Thoracic aorta (tissue), 2 donors: ENCODE results near the gene ZNF275. TPM values are rescaled to one million over a fixed set of nuclear protein-coding genes. Genes with fewer than 3 reads are reported as not detected.

Experiments
- ATAC-seq: fragments of 150-250 bp; one replicate; pipeline ENCODE4 v1.8.0; 2017; ENCODE audit warnings: low read depth; ENCODE audit not compliant: insufficient number of reproducible peaks, low FRiP score
- DNase-seq: peaks from one replicate; pipeline ENCODE4 v3.0.0-alpha.2; 2020; ENCODE audit warnings: low spot score
- H3K27ac ChIP-seq, 2 donors: fragments of 200-600 bp; sonication (generic); 1 replicate in 1 of 2; 2 replicates in 1 of 2; pipeline ENCODE4 v1.5.1; 2016; ENCODE audit warnings: mild to moderate bottlenecking in 2 of 2, moderate library complexity in 2 of 2
- H3K27me3 ChIP-seq: fragments of 200-600 bp; sonication (generic); replicated peaks from 2 replicates; pipeline ENCODE4 v1.6.0; 2016; ENCODE audit warnings: mild to moderate bottlenecking; ENCODE audit not compliant: insufficient read depth
- H3K36me3 ChIP-seq: fragments of 200-600 bp; sonication (generic); one replicate; pipeline ENCODE4 v1.5.1; 2016
- H3K4me1 ChIP-seq, 2 donors: fragments of 200-600 bp; sonication (generic); 1 replicate in 1 of 2; 2 replicates in 1 of 2; pipeline versions ENCODE4 v1.5.1 to v1.6.0; 2016; ENCODE audit warnings: low read depth in 2 of 2, mild to moderate bottlenecking in 1 of 2; ENCODE audit not compliant: control insufficient read depth in 1 of 2
- H3K4me3 ChIP-seq: fragments of 200-600 bp; sonication (generic); 2 replicates; pipeline ENCODE4 v1.5.1; 2016; ENCODE audit warnings: mild to moderate bottlenecking
- H3K9me3 ChIP-seq: fragments of 200-600 bp; sonication (generic); 2 replicates; pipeline ENCODE4 v1.5.1; 2016
- total RNA-seq, 2 donors: library from RNA; depleted of rRNA; stranded (reverse); fragments of >200 nt; gene quantifications; one replicate each; pipeline versions ENCODE4 v1.1.0 to v1.2.3, GENCODE V29; 2016
- TF ChIP-seq, protein P1 (sequence below): fragments of 200-600 bp; sonication (generic); IDR thresholded peaks from one replicate; pipeline ENCODE4 v1.5.1; 2019; ENCODE audit warnings: antibody characterized with exemption

The ZNF275 gene
- total RNA-seq, 2 donors from 2014 or later, result 14.5 to 17.1 TPM

DNA sequence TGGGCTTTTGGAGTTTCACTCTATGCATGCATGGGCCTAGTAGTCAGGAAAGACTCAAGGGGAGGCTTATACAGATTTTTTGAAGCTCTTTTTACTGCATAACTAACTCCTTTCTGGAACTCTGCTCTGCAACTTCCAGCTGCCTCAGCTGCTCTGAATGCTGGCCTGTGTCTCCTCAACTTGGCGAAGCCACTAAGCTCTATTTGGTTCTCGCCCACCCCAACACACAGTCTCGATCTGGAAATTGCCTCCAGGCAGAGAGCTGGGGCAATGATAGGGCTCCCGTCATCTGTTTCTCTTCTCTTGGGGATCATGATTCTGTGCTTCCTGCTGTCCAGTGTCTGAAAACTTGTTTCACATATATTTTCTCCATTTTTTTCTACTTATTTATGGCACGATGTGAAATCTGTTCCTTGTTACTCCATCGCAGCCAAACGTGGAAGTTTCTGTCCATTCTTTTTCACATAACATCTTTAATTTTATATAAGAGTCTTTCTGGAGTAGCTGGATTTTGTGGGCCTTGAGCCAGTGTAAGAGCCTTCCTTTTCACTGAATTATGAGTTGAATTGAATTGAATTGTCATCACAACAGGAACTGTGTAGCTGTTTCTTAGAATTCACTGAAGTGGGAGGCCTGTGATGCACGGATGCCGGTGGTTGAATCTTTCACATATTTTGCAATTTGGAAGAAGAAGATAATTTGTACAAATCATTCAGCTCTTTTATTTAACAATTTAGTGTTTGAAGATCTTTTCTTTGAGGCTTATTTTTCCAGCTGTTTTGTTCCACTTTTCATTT, 9.0 kb downstream of the ZNF275 start:
- ATAC-seq (no peak), DNase-seq (no peak)
- no peak overlapping the region for H3K4me3 ChIP-seq
- no peaks in the 10 kb centered on the region for H3K9me3 ChIP-seq
- no peaks in the 10 kb centered on the region for H3K27me3 ChIP-seq
- no peaks in the 10 kb centered on the region for H3K4me1 ChIP-seq
- H3K27ac ChIP-seq, result no peak overlapping the region
- TF ChIP-seq, protein P1, sequence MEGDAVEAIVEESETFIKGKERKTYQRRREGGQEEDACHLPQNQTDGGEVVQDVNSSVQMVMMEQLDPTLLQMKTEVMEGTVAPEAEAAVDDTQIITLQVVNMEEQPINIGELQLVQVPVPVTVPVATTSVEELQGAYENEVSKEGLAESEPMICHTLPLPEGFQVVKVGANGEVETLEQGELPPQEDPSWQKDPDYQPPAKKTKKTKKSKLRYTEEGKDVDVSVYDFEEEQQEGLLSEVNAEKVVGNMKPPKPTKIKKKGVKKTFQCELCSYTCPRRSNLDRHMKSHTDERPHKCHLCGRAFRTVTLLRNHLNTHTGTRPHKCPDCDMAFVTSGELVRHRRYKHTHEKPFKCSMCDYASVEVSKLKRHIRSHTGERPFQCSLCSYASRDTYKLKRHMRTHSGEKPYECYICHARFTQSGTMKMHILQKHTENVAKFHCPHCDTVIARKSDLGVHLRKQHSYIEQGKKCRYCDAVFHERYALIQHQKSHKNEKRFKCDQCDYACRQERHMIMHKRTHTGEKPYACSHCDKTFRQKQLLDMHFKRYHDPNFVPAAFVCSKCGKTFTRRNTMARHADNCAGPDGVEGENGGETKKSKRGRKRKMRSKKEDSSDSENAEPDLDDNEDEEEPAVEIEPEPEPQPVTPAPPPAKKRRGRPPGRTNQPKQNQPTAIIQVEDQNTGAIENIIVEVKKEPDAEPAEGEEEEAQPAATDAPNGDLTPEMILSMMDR, result no peak
- H3K36me3 ChIP-seq, result peaks cover 16% of the 10 kb centered on the region

DNA sequence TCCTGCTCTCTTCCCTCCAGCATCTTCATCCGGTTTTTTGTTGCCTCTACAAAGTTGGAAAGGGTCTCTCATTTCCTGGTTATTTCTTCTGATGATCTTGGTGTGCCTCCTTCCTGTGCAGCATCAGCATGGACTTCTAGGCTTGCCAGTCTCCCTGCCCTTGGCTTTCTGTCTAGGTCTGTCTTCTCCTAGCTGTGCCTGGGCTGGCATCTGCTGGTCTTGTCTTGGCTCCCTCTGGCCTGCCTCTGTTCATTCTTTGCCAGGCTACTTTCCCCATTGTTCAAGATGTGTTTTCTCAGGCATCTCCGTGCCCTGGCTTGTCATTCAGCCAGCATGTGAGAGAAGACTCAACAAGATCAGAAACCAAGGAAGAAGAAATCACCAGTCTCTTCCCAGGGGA, 9.7 kb downstream of the ZNF275 start:
- peaks cover 18% of the 10 kb centered on the region for H3K36me3 ChIP-seq
- no peak overlapping the region for H3K27ac ChIP-seq
- no peaks in the 10 kb centered on the region for H3K9me3 ChIP-seq
- ATAC-seq, result no peak
- no peaks in the 10 kb centered on the region for H3K4me1 ChIP-seq
- H3K4me3 ChIP-seq, result no peak overlapping the region
- DNase-seq, result no peak
- no peaks in the 10 kb centered on the region for H3K27me3 ChIP-seq
- TF ChIP-seq, protein P1, result no peak

DNA sequence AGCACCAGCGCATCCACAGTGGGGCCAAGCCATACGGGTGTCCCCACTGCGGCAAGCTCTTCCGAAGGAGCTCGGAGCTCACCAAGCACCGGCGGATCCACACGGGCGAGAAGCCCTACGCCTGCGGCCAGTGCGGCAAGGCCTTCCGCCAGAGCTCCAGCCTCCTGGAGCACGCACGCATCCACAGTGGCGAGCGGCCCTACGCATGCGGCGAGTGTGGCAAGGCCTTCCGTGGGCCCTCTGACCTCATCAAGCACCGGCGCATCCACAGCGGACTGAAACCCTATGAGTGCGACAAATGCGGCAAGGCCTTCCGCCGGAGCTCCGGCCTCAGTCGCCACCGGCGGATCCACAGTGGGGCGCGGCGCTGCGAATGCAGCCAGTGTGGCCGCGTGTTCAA, 13.6 kb downstream of the ZNF275 start:
- H3K27me3 ChIP-seq, result no peaks in the 10 kb centered on the region
- no peak overlapping the region for H3K4me3 ChIP-seq
- DNase-seq (no peak), ATAC-seq (no peak)
- H3K4me1 ChIP-seq, result no peaks in the 10 kb centered on the region
- no peak overlapping the region for H3K27ac ChIP-seq
- TF ChIP-seq, protein P1, result no peak
- H3K36me3 ChIP-seq, result peaks cover 18% of the 10 kb centered on the region
- no peaks in the 10 kb centered on the region for H3K9me3 ChIP-seq

- H3K9me3 ChIP-seq, result no peaks in the 10 kb centered on the region
- H3K4me3 ChIP-seq, result no peak overlapping the region
- no peak for DNase-seq
- ATAC-seq, result no peak
- no peaks in the 10 kb centered on the region for H3K27me3 ChIP-seq
- H3K4me1 ChIP-seq, result no peaks in the 10 kb centered on the region
- TF ChIP-seq, protein P1, result no peak
- peaks cover 18% of the 10 kb centered on the region for H3K36me3 ChIP-seq
- no peak overlapping the region for H3K27ac ChIP-seq
Observed at GRCh38 chrX:153348421-153348820, 14.5 kb downstream of the ZNF275 start.

GRCh38 chrX:153349952-153350351, 16.0 kb downstream of the ZNF275 start:
- Histone ChIP-seq H3K27ac (no peak overlapping the region), H3K9me3 (no peaks in the 10 kb centered on the region), H3K4me3 (no peak overlapping the region), H3K36me3 (peaks cover 9% of the 10 kb centered on the region), H3K4me1 (no peaks in the 10 kb centered on the region), H3K27me3 (no peaks in the 10 kb centered on the region)
- TF ChIP-seq, protein P1, result no peak
- ATAC-seq (no peak), DNase-seq (no peak)
